Prostate gland (tissue), 2 donors: Measurements from ENCODE around the gene ROBO2. TPM values are rescaled to one million over a fixed set of nuclear protein-coding genes. Genes with fewer than 3 reads are reported as not detected.

Source experiments
- DNase-seq: peaks from one replicate; pipeline ENCODE4 v3.0.0-alpha.2; 2019; ENCODE audit warnings: low spot score
- H3K27ac ChIP-seq, 2 donors: fragments of 200-600 bp; sonication (generic); 2 replicates each; pipeline ENCODE4 v1.5.1; 2017 to 2019
- H3K27me3 ChIP-seq: fragments of 200-600 bp; sonication (generic); replicated peaks from 2 replicates; pipeline ENCODE4 v1.5.1; 2019; ENCODE audit not compliant: insufficient read depth
- H3K36me3 ChIP-seq, 2 donors: fragments of 200-600 bp; sonication (generic); 1 replicate in 1 of 2; 2 replicates in 1 of 2; pipeline versions ENCODE4 v1.5.1 to v1.8.1; 2017 to 2019
- H3K4me1 ChIP-seq: fragments of 200-600 bp; sonication (generic); replicated peaks from 2 replicates; pipeline ENCODE4 v1.5.1; 2019
- H3K4me3 ChIP-seq, 2 donors: fragments of 200-600 bp; sonication (generic); 2 replicates each; pipeline ENCODE4 v1.5.1; 2017 to 2019
- H3K9me3 ChIP-seq: fragments of 200-600 bp; sonication (generic); 2 replicates; pipeline ENCODE4 v1.5.1; 2017
- CTCF ChIP-seq, 4 experiments: fragments of 200-600 bp in 2 of 4; fragments of 450-650 bp in 2 of 4; sonication (generic) in 2 of 4; IDR thresholded peaks; 1 replicate in 3 of 4; 2 replicates in 1 of 4; pipeline ENCODE4 v1.5.1; 2016 to 2019; ENCODE audit warnings: antibody characterized with exemption in 4 of 4, mild to moderate bottlenecking in 2 of 4, moderate library complexity in 2 of 4
- POLR2A ChIP-seq: fragments of 450-650 bp; IDR thresholded peaks from one replicate; pipeline ENCODE4 v1.6.1; 2016; ENCODE audit warnings: antibody characterized with exemption, mild to moderate bottlenecking
- POLR2AphosphoS5 ChIP-seq: sonication (generic); formaldehyde crosslinking; IDR thresholded peaks from one replicate; pipeline ENCODE4 v1.6.1; 2017; ENCODE audit warnings: antibody characterized with exemption
- WGBS: methylation state at CpG from one replicate; pipeline ENCODE4 v1.1.5; 2018; 5-methylcytosine and 5-hydroxymethylcytosine counted together
- intact Hi-C: fragments of 100-400 bp; cut with DNase I; formaldehyde crosslinking; loops from one replicate; pipeline ENCODE4 v1.14.2; 2022
- total RNA-seq, 2 donors: library from RNA; depleted of rRNA; stranded (reverse); fragments of >200 nt; gene quantifications; one replicate each; pipeline ENCODE4 v1.1.0, GENCODE V29; 2016

The ROBO2 gene
- total RNA-seq, 2 donors from 2014 or later: 3.6 to 18.2 TPM

- no peak for DNase-seq
- Histone ChIP-seq H3K27me3 (no peaks in the 10 kb centered on the region), H3K36me3 (no peaks in the 10 kb centered on the region), H3K27ac (no peak overlapping the region), H3K4me1 (no peaks in the 10 kb centered on the region), H3K4me3 (no peak overlapping the region), H3K9me3 (no peaks in the 10 kb centered on the region)
- intact Hi-C loops: no loop called here
- 30% methylated on average over 3 of the region's 3 CpGs for WGBS
- TF ChIP-seq CTCF (IDR thresholded peaks at IDR 0.05): no peak
- no peak for TF ChIP-seq POLR2A
- TF ChIP-seq POLR2AphosphoS5: no peak
Observed at GRCh38 chr3:77081240-77081661, 41.4 kb downstream of the ROBO2 start.

- WGBS: 24% methylated on average over 2 of the region's 2 CpGs
- Histone ChIP-seq H3K4me1 (no peaks in the 10 kb centered on the region), H3K27ac (no peak overlapping the region), H3K36me3 (no peaks in the 10 kb centered on the region), H3K9me3 (no peaks in the 10 kb centered on the region), H3K4me3 (no peak overlapping the region), H3K27me3 (no peaks in the 10 kb centered on the region)
- TF ChIP-seq POLR2AphosphoS5 (no peak), CTCF (IDR thresholded peaks at IDR 0.05) (no peak), POLR2A (no peak)
- intact Hi-C loops: no loop called here
- no peak for DNase-seq
Observed at GRCh38 chr3:77084511-77084910, 44.6 kb downstream of the ROBO2 start.

DNA sequence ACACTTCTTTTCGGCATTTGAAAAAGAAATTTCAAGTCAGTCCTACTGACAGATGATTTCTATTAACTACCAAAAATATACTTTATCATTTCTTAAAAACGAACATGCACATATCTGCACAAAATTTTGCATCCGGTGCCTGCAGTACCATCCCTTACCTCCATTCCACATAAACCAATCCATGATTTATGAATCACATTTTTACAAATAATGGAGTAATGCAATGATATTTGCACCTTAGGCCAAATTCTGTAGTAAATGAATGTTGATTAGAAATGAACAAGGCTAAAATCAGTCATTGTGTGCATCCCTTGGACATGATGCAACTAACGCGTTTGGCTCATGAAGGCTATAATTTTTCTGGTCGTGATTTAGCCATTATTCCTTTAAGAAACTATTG lies 46.5 kb downstream of the ROBO2 start:
- Histone ChIP-seq H3K36me3 (no peaks in the 10 kb centered on the region), H3K27me3 (no peaks in the 10 kb centered on the region), H3K9me3 (no peaks in the 10 kb centered on the region), H3K27ac (no peak overlapping the region), H3K4me1 (no peaks in the 10 kb centered on the region), H3K4me3 (no peak overlapping the region)
- WGBS: 93% methylated on average over 6 of the region's 6 CpGs
- DNase-seq: no peak
- intact Hi-C loops: no loop called here
- no peak for TF ChIP-seq POLR2A
- peak in 1 of 4 experiments; percentile 30 for TF ChIP-seq CTCF (IDR thresholded peaks at IDR 0.05)

GRCh38 chr3:77091809-77092208 lies 51.9 kb downstream of the ROBO2 start:
- no peaks in the 10 kb centered on the region for H3K9me3 ChIP-seq
- no peak for TF ChIP-seq POLR2AphosphoS5
- H3K27me3 ChIP-seq: no peaks in the 10 kb centered on the region
- H3K36me3 ChIP-seq: no peaks in the 10 kb centered on the region
- WGBS: 93% methylated on average over 5 of the region's 5 CpGs
- H3K4me1 ChIP-seq: no peaks in the 10 kb centered on the region
- H3K27ac ChIP-seq: no peak overlapping the region
- intact Hi-C loops: no loop called here
- DNase-seq: no peak
- H3K4me3 ChIP-seq: no peak overlapping the region

GRCh38 chr3:77093101-77093500 lies 53.2 kb downstream of the ROBO2 start:
- DNase-seq: no peak
- WGBS: 58% methylated on average over 2 of the region's 2 CpGs
- TF ChIP-seq POLR2AphosphoS5: no peak
- no peak for TF ChIP-seq CTCF (IDR thresholded peaks at IDR 0.05)
- H3K27me3 ChIP-seq: no peaks in the 10 kb centered on the region
- H3K27ac ChIP-seq: no peak overlapping the region
- no peaks in the 10 kb centered on the region for H3K36me3 ChIP-seq
- intact Hi-C loops: no loop called here
- no peaks in the 10 kb centered on the region for H3K4me1 ChIP-seq
- no peak overlapping the region for H3K4me3 ChIP-seq
- H3K9me3 ChIP-seq: no peaks in the 10 kb centered on the region

- Histone ChIP-seq H3K9me3 (no peaks in the 10 kb centered on the region), H3K27me3 (no peaks in the 10 kb centered on the region), H3K27ac (no peak overlapping the region), H3K4me1 (no peaks in the 10 kb centered on the region), H3K36me3 (no peaks in the 10 kb centered on the region), H3K4me3 (no peak overlapping the region)
- intact Hi-C loops: no loop called here
- 86% methylated on average over 1 of the region's 1 CpG for WGBS
- no peak for DNase-seq
- TF ChIP-seq POLR2AphosphoS5 (no peak), CTCF (IDR thresholded peaks at IDR 0.05) (no peak), POLR2A (no peak)
Observed at GRCh38 chr3:77096145-77096544, 56.2 kb downstream of the ROBO2 start.
